Erythroblast (primary cell): ENCODE measurements around the gene ITPK1.

Experiments used
- GATA1 ChIP-seq: IDR thresholded peaks from 2 replicates; pipeline ENCODE4 v1.6.1; 2011; ENCODE audit warnings: low read depth, mild to moderate bottlenecking, control low read depth, low read length, moderate library complexity
- POLR2A ChIP-seq: IDR thresholded peaks from 2 replicates; pipeline ENCODE4 v1.6.1; 2011; ENCODE audit warnings: mild to moderate bottlenecking, low read length

DNA sequence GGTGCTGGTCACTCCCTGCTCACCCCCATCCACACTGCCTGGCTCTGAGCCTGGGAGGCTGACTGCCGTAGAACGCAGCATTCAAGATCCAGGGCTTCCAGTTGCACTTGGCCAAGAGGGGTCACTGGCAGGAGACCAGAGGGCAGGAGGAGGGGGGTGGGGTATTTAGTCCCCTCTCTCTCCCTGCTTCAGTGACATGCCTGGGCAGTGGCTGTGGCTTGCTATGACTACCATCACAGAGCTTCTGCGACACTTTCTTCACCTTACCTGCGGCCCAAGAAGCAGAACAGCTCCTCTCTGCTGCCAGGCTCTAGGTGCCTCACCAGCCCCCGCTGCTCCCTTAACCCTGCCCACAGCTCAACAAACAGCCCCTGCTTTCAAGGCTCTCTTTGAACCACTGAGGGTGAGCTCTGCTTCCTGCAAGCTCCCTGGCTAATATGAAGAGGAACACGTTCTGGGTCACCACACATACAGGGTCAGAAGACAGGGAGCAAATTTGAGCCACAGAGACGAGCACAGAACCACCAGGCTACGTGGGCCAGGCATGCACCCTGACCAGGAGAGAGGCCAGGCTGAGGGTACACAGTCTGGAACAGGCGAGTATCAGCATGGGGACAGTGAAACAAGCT lies 55.7 kb downstream of the ITPK1 start:
- TF ChIP-seq POLR2A = no peak
- no peak for TF ChIP-seq GATA1
